CD14-positive monocyte (primary cell): ENCODE results near the gene DMXL1. TPM values are rescaled to one million over a fixed set of nuclear protein-coding genes. Genes with fewer than 3 reads are reported as not detected.
"Not testable (repeated sequence)": the region's sequence is repeated elsewhere in the genome, so short reads cannot be mapped to it uniquely, and the experiment has no call there.

Source experiments
- DNase-seq, 3 donors: peaks; one replicate each; pipeline ENCODE4 v3.0.0-alpha.2; 2011 to 2022
- H2AFZ ChIP-seq: 2 replicates; pipeline ENCODE4 v1.6.0; 2012; ENCODE audit warnings: mild to moderate bottlenecking, low read depth, low read length, inconsistent platforms; ENCODE audit not compliant: insufficient read depth, poor library complexity, severe bottlenecking
- H3K27ac ChIP-seq, 2 donors: 1 replicate in 1 of 2; 2 replicates in 1 of 2; pipeline ENCODE4 v1.5.1; 2012 to 2013; ENCODE audit warnings: low read length in 2 of 2, control low read depth in 1 of 2, inconsistent platforms in 1 of 2, low read depth in 1 of 2, mild to moderate bottlenecking in 1 of 2
- H3K27me3 ChIP-seq, 2 donors: one replicate each; pipeline versions ENCODE4 v1.6.0 to v1.6.1; 2011 to 2013; ENCODE audit warnings: low read length in 2 of 2; ENCODE audit not compliant: control insufficient read depth in 2 of 2, insufficient read depth in 2 of 2
- H3K36me3 ChIP-seq, 2 donors: replicated peaks in 1 of 2; 1 replicate in 1 of 2; 2 replicates in 1 of 2; pipeline versions ENCODE4 v1.5.1 to v1.6.1; 2012 to 2013; ENCODE audit warnings: low read length in 2 of 2, control low read depth in 1 of 2, inconsistent platforms in 1 of 2, mild to moderate bottlenecking in 1 of 2; ENCODE audit not compliant: insufficient read depth in 2 of 2, control insufficient read depth in 1 of 2
- H3K4me1 ChIP-seq, 2 donors: 1 replicate in 1 of 2; 2 replicates in 1 of 2; pipeline versions ENCODE4 v1.5.1 to v1.6.1; 2012 to 2013; ENCODE audit warnings: low read length in 2 of 2, control low read depth in 1 of 2, inconsistent platforms in 1 of 2, mild to moderate bottlenecking in 1 of 2, moderate library complexity in 1 of 2; ENCODE audit not compliant: insufficient read depth in 2 of 2, control insufficient read depth in 1 of 2
- H3K4me2 ChIP-seq: replicated peaks from 2 replicates; pipeline ENCODE3; 2012; ENCODE audit warnings: low read length, moderate library complexity, mild to moderate bottlenecking; ENCODE audit not compliant: poor library complexity, severe bottlenecking; ENCODE audit errors: extremely low read depth
- H3K4me3 ChIP-seq, 3 experiments: fragments of 200-600 bp in 1 of 3; sonication (generic) in 1 of 3; replicated peaks in 1 of 3; 1 replicate in 2 of 3; 2 replicates in 1 of 3; pipeline ENCODE4 v1.5.1; 2011 to 2013; ENCODE audit warnings: low read length in 3 of 3, mild to moderate bottlenecking in 3 of 3, control low read depth in 2 of 3, low read depth in 2 of 3, inconsistent platforms in 1 of 3, moderate library complexity in 1 of 3
- H3K79me2 ChIP-seq: 2 replicates; pipeline ENCODE4 v1.6.0; 2012; ENCODE audit warnings: mild to moderate bottlenecking, control low read depth, inconsistent platforms, low read length, moderate library complexity; ENCODE audit not compliant: insufficient read depth
- H3K9ac ChIP-seq: 2 replicates; pipeline ENCODE4 v1.6.0; 2017; ENCODE audit warnings: low read length, mild to moderate bottlenecking; ENCODE audit not compliant: insufficient read depth, poor library complexity, severe bottlenecking
- H3K9me3 ChIP-seq, 2 donors: replicated peaks in 1 of 2; 1 replicate in 1 of 2; 2 replicates in 1 of 2; pipeline versions ENCODE4 v1.5.1 to v1.6.1; 2012 to 2013; ENCODE audit warnings: low read length in 2 of 2, control low read depth in 1 of 2; ENCODE audit not compliant: control insufficient read depth in 1 of 2, insufficient read depth in 1 of 2
- H4K20me1 ChIP-seq: 2 replicates; pipeline ENCODE4 v1.6.0; 2012; ENCODE audit warnings: mild to moderate bottlenecking, low read length, control low read depth, moderate library complexity; ENCODE audit not compliant: insufficient read depth
- H3K27ac Mint-ChIP-seq, 7 donors: one replicate each; pipeline ENCODE4 v1.8.0; 2020; ENCODE audit warnings: mild to moderate bottlenecking in 7 of 7, mixed read lengths in 7 of 7, moderate library complexity in 6 of 7, inconsistent platforms in 2 of 7
- H3K27me3 Mint-ChIP-seq, 3 donors: one replicate each; pipeline ENCODE4 v1.8.0; 2021 to 2022; ENCODE audit warnings: low read depth in 3 of 3, mild to moderate bottlenecking in 3 of 3, mixed read lengths in 3 of 3, moderate library complexity in 3 of 3, inconsistent platforms in 1 of 3
- H3K36me3 Mint-ChIP-seq, 2 donors: one replicate each; pipeline ENCODE4 v1.8.0; 2020; ENCODE audit warnings: mixed read lengths in 2 of 2, inconsistent platforms in 1 of 2, mild to moderate bottlenecking in 1 of 2
- H3K4me1 Mint-ChIP-seq: one replicate; pipeline ENCODE4 v1.8.0; 2020; ENCODE audit warnings: mild to moderate bottlenecking, mixed read lengths
- H3K4me3 Mint-ChIP-seq, 2 donors: one replicate each; pipeline ENCODE4 v1.8.0; 2020; ENCODE audit warnings: mild to moderate bottlenecking in 2 of 2, mixed read lengths in 2 of 2, moderate library complexity in 1 of 2
- H3K9me3 Mint-ChIP-seq, 7 donors: one replicate each; pipeline ENCODE4 v1.8.0; 2020 to 2022; ENCODE audit warnings: mixed read lengths in 7 of 7, mild to moderate bottlenecking in 6 of 7, moderate library complexity in 6 of 7, inconsistent platforms in 2 of 7
- CTCF ChIP-seq: fragments of 200-600 bp; IDR thresholded peaks from one replicate; pipeline ENCODE4 v1.8.0; 2022; ENCODE audit warnings: antibody characterized with exemption, mild to moderate bottlenecking
- WGBS: methylation state at CpG from one replicate; pipeline ENCODE4 v1.1.5; 2013; ENCODE audit warnings: missing lambda C conversion rate; ENCODE audit not compliant: insufficient coverage; 5-methylcytosine and 5-hydroxymethylcytosine counted together
- intact Hi-C, 2 donors: fragments of 100-400 bp; cut with micrococcal nuclease; formaldehyde crosslinking; loops; one replicate each; pipeline versions ENCODE4 v1.15.0 to v1.15.1; 2023
- polyA plus RNA-seq, 3 donors: library from polyadenylated mRNA; depleted of rRNA in 1 of 3; unstranded in 2 of 3; stranded (reverse) in 1 of 3; fragments of 300-500 nt in 2 of 3; fragments of >200 nt in 1 of 3; fragmentation: Illumina TruSeq in 2 of 3; gene quantifications; 1 replicate in 2 of 3; 2 replicates in 1 of 3; pipeline ENCODE4 v1.2.3, GENCODE V29; 2012 to 2021

Gene DMXL1
- polyA plus RNA-seq, 3 donors = 15.5 to 20.5 (median 19.5) TPM

- intact Hi-C loops = loop anchor here (5.0 to 10.0 kb wide), 4 partner anchors 35 to 192 kb away; partner anchors contain the start of gene DTWD2 (in 1 of the 2)
- Histone ChIP-seq H3K9me3 (no peaks in the 10 kb centered on the region), H3K4me3 (peak overlapping the region in 1 of 3 experiments; percentile 90), H3K4me1 (peaks cover 37 to 41% of the 10 kb centered on the region in 2 donors), H3K36me3 (no peaks in the 10 kb centered on the region), H3K27ac (no peak overlapping the region), H3K79me2 (peaks cover 63% of the 10 kb centered on the region), H2AFZ (no peak overlapping the region), H4K20me1 (peaks cover 24% of the 10 kb centered on the region), H3K4me2 (peak overlapping the region; percentile 95), H3K27me3 (no peaks in the 10 kb centered on the region), H3K9ac (peak overlapping the region; percentile 91)
- H3K27me3 Mint-ChIP-seq = no peaks in the 10 kb centered on the region
- peaks cover 43% of the 10 kb centered on the region for H3K4me1 Mint-ChIP-seq
- no peak overlapping the region for H3K4me3 Mint-ChIP-seq
- H3K27ac Mint-ChIP-seq = peak overlapping the region in 1 of 7 donors; percentile 32
- H3K36me3 Mint-ChIP-seq = no peaks in the 10 kb centered on the region
- TF ChIP-seq CTCF = no peak
- no CpG with 5 or more reads among the region's 2 CpGs for WGBS
- no peaks in the 10 kb centered on the region for H3K9me3 Mint-ChIP-seq
- DNase-seq = no peak
Measured at GRCh38 chr5:119072496-119072895, 1.6 kb downstream of the DMXL1 start.

- intact Hi-C loops = loop anchor here (5.0 to 10.0 kb wide), 4 partner anchors 37 to 191 kb away; partner anchors contain the start of gene DTWD2 (in 1 of the 2)
- peaks cover 36% of the 10 kb centered on the region for H4K20me1 ChIP-seq
Measured at GRCh38 chr5:119073746-119074337, 3.0 kb downstream of the DMXL1 start.

More at GRCh38 chr5:119073746-119074337, 3.0 kb downstream of the DMXL1 start:
- H3K4me1 Mint-ChIP-seq = peaks cover 45% of the 10 kb centered on the region
- H3K27ac ChIP-seq = peak overlapping the region; percentile 47 to 69
- H3K36me3 ChIP-seq, H3K27me3 ChIP-seq, H3K27me3 Mint-ChIP-seq, H3K9me3 Mint-ChIP-seq, DNase-seq, H3K9me3 ChIP-seq, H2AFZ ChIP-seq, H3K9ac ChIP-seq, H3K36me3 Mint-ChIP-seq: not testable (repeated sequence)
- peaks cover 36 to 41% of the 10 kb centered on the region in 2 donors for H3K4me1 ChIP-seq
- peaks cover 76% of the 10 kb centered on the region for H3K79me2 ChIP-seq
- peak overlapping the region; percentile 56 for H3K4me2 ChIP-seq
- H3K4me3 Mint-ChIP-seq = peak overlapping the region; percentile 42 to 85
- WGBS = 100% methylated on average over 4 of the region's 9 CpGs
- H3K4me3 ChIP-seq = peak overlapping the region in 1 of 3 experiments; percentile 54
- H3K27ac Mint-ChIP-seq = peak overlapping the region; percentile 65 to 86 (median 76)
